Nephron (organoid): ENCODE results near the gene NKD1.

Experiments
- H3K27ac Mint-ChIP-seq, 3 experiments: 2 replicates each; pipeline ENCODE4 v1.8.0; 2020; ENCODE audit warnings: mixed read lengths in 3 of 3, mild to moderate bottlenecking in 2 of 3, moderate library complexity in 1 of 3
- H3K27me3 Mint-ChIP-seq: 2 replicates; pipeline ENCODE4 v1.8.0; 2021; ENCODE audit warnings: low read depth, mild to moderate bottlenecking, moderate library complexity, mixed read lengths
- H3K36me3 Mint-ChIP-seq: 2 replicates; pipeline ENCODE4 v1.8.0; 2020; ENCODE audit warnings: low read depth, mixed read lengths
- H3K4me1 Mint-ChIP-seq: 2 replicates; pipeline ENCODE4 v1.8.0; 2020; ENCODE audit warnings: mixed read lengths
- H3K4me3 Mint-ChIP-seq, 3 experiments: 2 replicates each; pipeline ENCODE4 v1.8.0; 2020; ENCODE audit warnings: mild to moderate bottlenecking in 3 of 3, mixed read lengths in 3 of 3, moderate library complexity in 2 of 3
- H3K9me3 Mint-ChIP-seq: 2 replicates; pipeline ENCODE4 v1.8.0; 2020; ENCODE audit warnings: mixed read lengths
- CTCF ChIP-seq, 3 experiments: fragments of 200-600 bp; sonication (generic); IDR thresholded peaks; one replicate each; pipeline ENCODE4 v1.5.0; 2021; ENCODE audit warnings: antibody characterized with exemption in 3 of 3; ENCODE audit not compliant: unreplicated experiment in 3 of 3

NKD1 gene

GRCh38 chr16:50618238-50618918 is 70.2 kb downstream of the NKD1 start:
- Mint-ChIP-seq H3K9me3 (no peaks in the 10 kb centered on the region), H3K27ac (peak overlapping the region; percentile 1 to 94 (median 89)), H3K4me3 (no peak overlapping the region), H3K27me3 (no peaks in the 10 kb centered on the region), H3K4me1 (peaks cover 60% of the 10 kb centered on the region), H3K36me3 (peaks cover 16% of the 10 kb centered on the region)
- TF ChIP-seq CTCF (IDR thresholded peaks at IDR 0.05; ENCODE audit: unreplicated experiment in 3 of 3) = no peak

GRCh38 chr16:50619702-50620491 is 71.7 kb downstream of the NKD1 start:
- Mint-ChIP-seq H3K4me1 (peaks cover 50% of the 10 kb centered on the region), H3K9me3 (no peaks in the 10 kb centered on the region), H3K4me3 (no peak overlapping the region), H3K27ac (peak overlapping the region in 1 of 3 experiments; percentile 52), H3K36me3 (peaks cover 19% of the 10 kb centered on the region), H3K27me3 (no peaks in the 10 kb centered on the region)
- TF ChIP-seq CTCF (IDR thresholded peaks at IDR 0.05; ENCODE audit: unreplicated experiment in 3 of 3) = no peak

GRCh38 chr16:50620646-50621451 is 72.7 kb downstream of the NKD1 start:
- Mint-ChIP-seq H3K27me3 (no peaks in the 10 kb centered on the region), H3K4me1 (peaks cover 41% of the 10 kb centered on the region), H3K36me3 (peaks cover 16% of the 10 kb centered on the region), H3K4me3 (no peak overlapping the region), H3K9me3 (no peaks in the 10 kb centered on the region), H3K27ac (peak overlapping the region in 1 of 3 experiments; percentile 52)
- no peak for TF ChIP-seq CTCF (IDR thresholded peaks at IDR 0.05; ENCODE audit: unreplicated experiment in 3 of 3)

- H3K36me3 Mint-ChIP-seq = peaks cover 16% of the 10 kb centered on the region
- H3K9me3 Mint-ChIP-seq = no peaks in the 10 kb centered on the region
- no peak overlapping the region for H3K27ac Mint-ChIP-seq
- H3K4me1 Mint-ChIP-seq = peaks cover 41% of the 10 kb centered on the region
- H3K27me3 Mint-ChIP-seq = no peaks in the 10 kb centered on the region
- no peak for TF ChIP-seq CTCF (IDR thresholded peaks at IDR 0.05; ENCODE audit: unreplicated experiment in 3 of 3)
- no peak overlapping the region for H3K4me3 Mint-ChIP-seq
These were observed 73.2 kb downstream of the NKD1 start for GRCh38 chr16:50621452-50621792.

- Mint-ChIP-seq H3K9me3 (no peaks in the 10 kb centered on the region), H3K4me3 (no peak overlapping the region), H3K27ac (peak overlapping the region in 1 of 3 experiments; percentile 64), H3K36me3 (peaks cover 16% of the 10 kb centered on the region), H3K27me3 (no peaks in the 10 kb centered on the region), H3K4me1 (peaks cover 41% of the 10 kb centered on the region)
- TF ChIP-seq CTCF (IDR thresholded peaks at IDR 0.05; ENCODE audit: unreplicated experiment in 3 of 3) = no peak
These were observed 73.8 kb downstream of the NKD1 start for GRCh38 chr16:50622029-50622428.
